AG04449 (cell line): ENCODE data around the gene FARSA.
"Not testable (repeated sequence)": the region's sequence is repeated elsewhere in the genome, so short reads cannot be mapped to it uniquely, and the experiment has no call there.

Experiments used
- CTCF ChIA-PET: fragments of 350-600 bp; formaldehyde crosslinking; extraction: SDS; loops from one replicate; lab custom pipeline; 2021; ENCODE audit warnings: antibody characterized with exemption; lab: Yijun Ruan, JAX
- POLR2A ChIA-PET: fragments of 400-600, 350-600 bp; formaldehyde crosslinking; extraction: SDS; loops from one replicate; lab custom pipeline; 2020; ENCODE audit warnings: antibody characterized with exemption, inconsistent platforms; lab: Yijun Ruan, JAX
- DNase-seq: peaks from one replicate; pipeline ENCODE4 v3.0.0-alpha.2; 2010; ENCODE audit warnings: low read depth, low spot score
- H3K4me3 ChIP-seq: 2 replicates; pipeline ENCODE4 v1.5.1; 2011; ENCODE audit warnings: low read depth, mild to moderate bottlenecking, control low read depth, low read length
- CTCF ChIP-seq: IDR thresholded peaks from one replicate; pipeline ENCODE4 v1.5.1; 2011; ENCODE audit warnings: mild to moderate bottlenecking, moderate library complexity, low read length, control low read depth, inconsistent platforms; ENCODE audit not compliant: insufficient read depth; ENCODE audit errors: missing control alignments

The FARSA gene

GRCh38 chr19:12965812-12966135 lies 32.3 kb upstream of the FARSA start:
- no peak for DNase-seq
- POLR2A ChIA-PET = interaction anchor here (0.6 to 1.4 kb wide), 6 partner anchors 12 to 190 kb away, joined by 3 to 6 read pairs (median 3); partner anchors contain the start of genes JUNB and RAD23A
- no peak for TF ChIP-seq CTCF
- H3K4me3 ChIP-seq = no peak overlapping the region; the same call in 1 of the 2 replicates
- CTCF ChIA-PET = interaction anchor here (0.6 to 9.9 kb wide), 103 partner anchors 10 to 896 kb away, joined by 3 to 153 read pairs (median 6); partner anchors contain the start of genes CALR, DNASE2, FARSA and GADD45GIP1

GRCh38 chr19:12965017-12965811 lies 31.7 kb upstream of the FARSA start:
- DNase-seq = no peak
- POLR2A ChIA-PET = interaction anchor here (0.6 to 1.4 kb wide), 6 partner anchors 12 to 191 kb away, joined by 3 to 6 read pairs (median 3); partner anchors contain the start of genes JUNB and RAD23A
- TF ChIP-seq CTCF = peak; percentile 100
- H3K4me3 ChIP-seq = peak overlapping the region; percentile 63
- CTCF ChIA-PET = interaction anchor here (0.6 to 9.9 kb wide), 105 partner anchors 10 to 896 kb away, joined by 3 to 153 read pairs (median 5); partner anchors contain the start of genes CALR, DNASE2, FARSA and GADD45GIP1

- ChIA-PET CTCF (interaction anchor here (1.2 to 9.9 kb wide), 2 partner anchors 16 to 135 kb away, joined by 3 to 138 read pairs; no protein-coding TSS in a partner anchor), POLR2A (no interaction called here)
- TF ChIP-seq CTCF = no peak
- H3K4me3 ChIP-seq = no peak overlapping the region
- no peak for DNase-seq
Observed at GRCh38 chr19:12959481-12959880, 26.0 kb upstream of the FARSA start.

GRCh38 chr19:12957389-12957952 lies 24.0 kb upstream of the FARSA start:
- POLR2A ChIA-PET, DNase-seq: not testable (repeated sequence)
- CTCF ChIA-PET = interaction anchor here (5.8 kb wide), 1 partner anchor 8 kb away, joined by 84 read pairs; no protein-coding TSS in a partner anchor
- peak overlapping the region; percentile 98 for H3K4me3 ChIP-seq

GRCh38 chr19:12956446-12957388 lies 23.2 kb upstream of the FARSA start, which contains the start of gene GADD45GIP1:
Gene GADD45GIP1 (minus strand): TSS chr19:12957223. CDS start chr19:12957212, 11 bp downstream.
- TF ChIP-seq CTCF = no peak
- no peak for DNase-seq

GRCh38 chr19:12955996-12956395 lies 22.5 kb upstream of the FARSA start:
- TF ChIP-seq CTCF = no peak
- peak overlapping the region; percentile 98 for H3K4me3 ChIP-seq
- CTCF ChIA-PET = interaction anchor here (1.2 to 5.8 kb wide), 2 partner anchors 10 to 105 kb away, joined by 3 to 84 read pairs; no protein-coding TSS in a partner anchor
- DNase-seq = no peak
- POLR2A ChIA-PET = interaction anchor here (2.0 kb wide), 1 partner anchor 10 kb away, joined by 9 read pairs; the partner anchor contains the start of gene RAD23A

More at GRCh38 chr19:12956446-12957388, 23.2 kb upstream of the FARSA start, which contains the start of gene GADD45GIP1:
- H3K4me3 ChIP-seq = peak within 1 kb of the TSS; percentile 98
- CTCF ChIA-PET = interaction anchor here (1.2 to 5.8 kb wide), 2 partner anchors 9 to 105 kb away, joined by 3 to 84 read pairs; no protein-coding TSS in a partner anchor
- POLR2A ChIA-PET = interaction anchor here (2.0 kb wide), 1 partner anchor 10 kb away, joined by 9 read pairs; the partner anchor contains the start of gene RAD23A

GRCh38 chr19:12955575-12955974 lies 22.1 kb upstream of the FARSA start:
- peak overlapping the region; percentile 98 for H3K4me3 ChIP-seq
- ChIA-PET CTCF (interaction anchor here (1.2 to 5.8 kb wide), 4 partner anchors 8 to 138 kb away, joined by 3 to 84 read pairs (median 4); no protein-coding TSS in a partner anchor), POLR2A (interaction anchor here (2.0 kb wide), 1 partner anchor 9 kb away, joined by 9 read pairs; the partner anchor contains the start of gene RAD23A)
- not testable (repeated sequence) for DNase-seq
